HEK293T (cell line): ENCODE results near the gene PEX14.

Experiments
- BHLHE40 ChIP-seq: fragments of 450-650 bp; IDR thresholded peaks from 2 replicates; pipeline ENCODE4 v1.6.1; 2016; ENCODE audit warnings: mild to moderate bottlenecking, moderate library complexity, borderline replicate concordance
- CTBP1 ChIP-seq: fragments of 450-650 bp; IDR thresholded peaks from 2 replicates; pipeline ENCODE4 v1.6.1; 2016; ENCODE audit warnings: borderline replicate concordance
- ELF4 ChIP-seq: fragments of 450-650 bp; IDR thresholded peaks from 2 replicates; pipeline ENCODE4 v1.6.1; 2017; ENCODE audit warnings: antibody characterized with exemption
- LEF1 ChIP-seq: fragments of 450-650 bp; IDR thresholded peaks from 2 replicates; pipeline ENCODE4 v1.6.1; 2017; ENCODE audit warnings: mild to moderate bottlenecking, borderline replicate concordance
- NFRKB ChIP-seq: fragments of 450-650 bp; IDR thresholded peaks from 2 replicates; pipeline ENCODE4 v1.6.1; 2016; ENCODE audit warnings: mild to moderate bottlenecking, moderate library complexity
- SUZ12 ChIP-seq: fragments of 450-650 bp; IDR thresholded peaks from 2 replicates; pipeline ENCODE4 v1.6.1; 2016; ENCODE audit warnings: mild to moderate bottlenecking
- ZNF384 ChIP-seq: fragments of 450-650 bp; IDR thresholded peaks from 2 replicates; pipeline ENCODE4 v1.6.1; 2016

GRCh38 chr1:10515976-10516750 lies 41.4 kb downstream of the PEX14 start:
- TF ChIP-seq ELF4 (no peak), ZNF384 (no peak), CTBP1 (no peak), NFRKB (no peak), LEF1 (no peak), SUZ12 (no peak), BHLHE40 (no peak)
